ENCODE data around the gene CLEC4E. TPM values are rescaled to one million over a fixed set of nuclear protein-coding genes. Genes with fewer than 3 reads are reported as not detected.

Gene CLEC4E
- total RNA-seq, 2 experiments from 2014 or later: not detected

DNA sequence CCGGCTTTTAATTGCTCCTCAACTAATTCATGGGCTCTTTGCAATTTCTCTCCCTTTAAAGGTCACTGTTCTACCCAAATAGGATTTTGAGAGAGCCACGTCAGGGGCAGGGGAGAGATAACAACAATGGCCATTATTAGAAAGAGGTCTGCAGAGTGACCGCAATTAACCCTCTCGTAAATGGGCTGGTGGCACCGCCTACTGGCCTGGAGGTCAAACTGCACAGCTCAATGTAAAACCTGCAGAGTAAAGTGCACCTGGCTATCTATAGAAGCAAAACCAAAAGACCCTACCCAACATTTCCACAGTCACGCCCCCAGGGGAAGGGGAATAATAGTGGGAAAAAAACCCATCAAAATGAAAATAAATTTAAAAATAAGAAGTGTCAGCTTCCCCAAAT, 21.6 kb upstream of the CLEC4E start:
- H3K27me3 Mint-ChIP-seq: no peaks in the 10 kb centered on the region
- ChIA-PET CTCF (no interaction called here), POLR2A (no interaction called here)
- no peaks in the 10 kb centered on the region for H3K36me3 ChIP-seq (ENCODE audit: insufficient read depth, low read length)
- H3K27me3 ChIP-seq (ENCODE audit: control insufficient read depth in 1 of 2, insufficient read depth in 2 of 2, low read length in 2 of 2): no peaks in the 10 kb centered on the region
- H3K4me1 ChIP-seq (ENCODE audit: insufficient read depth, low read length): no peaks in the 10 kb centered on the region
- peaks cover 7% of the 10 kb centered on the region for H3K9me3 Mint-ChIP-seq
- no peaks in the 10 kb centered on the region for H3K4me1 Mint-ChIP-seq (ENCODE audit: low read depth)
- ATAC-seq (ENCODE audit: poor library complexity): no peak
- H3K4me3 Mint-ChIP-seq: no peak overlapping the region
- H3K9me3 ChIP-seq (ENCODE audit: control insufficient read depth in 1 of 2, insufficient read depth in 1 of 2, low read length in 2 of 2): peaks cover 9 to 12% of the 10 kb centered on the region in 2 experiments
- no peaks in the 10 kb centered on the region for H3K36me3 Mint-ChIP-seq (ENCODE audit: low read depth)
- intact Hi-C loops (cut with DNase I, micrococcal nuclease): no loop called here
- no peak overlapping the region for H3K4me3 ChIP-seq (ENCODE audit: low read length)
- no peak overlapping the region for H3K27ac Mint-ChIP-seq
- no peak for TF ChIP-seq CTCF (IDR thresholded peaks at IDR 0.05)
- DNase-seq: no peak
- H3K27ac ChIP-seq (ENCODE audit: low read depth in 1 of 2, low read length in 2 of 2): no peak overlapping the region

DNA sequence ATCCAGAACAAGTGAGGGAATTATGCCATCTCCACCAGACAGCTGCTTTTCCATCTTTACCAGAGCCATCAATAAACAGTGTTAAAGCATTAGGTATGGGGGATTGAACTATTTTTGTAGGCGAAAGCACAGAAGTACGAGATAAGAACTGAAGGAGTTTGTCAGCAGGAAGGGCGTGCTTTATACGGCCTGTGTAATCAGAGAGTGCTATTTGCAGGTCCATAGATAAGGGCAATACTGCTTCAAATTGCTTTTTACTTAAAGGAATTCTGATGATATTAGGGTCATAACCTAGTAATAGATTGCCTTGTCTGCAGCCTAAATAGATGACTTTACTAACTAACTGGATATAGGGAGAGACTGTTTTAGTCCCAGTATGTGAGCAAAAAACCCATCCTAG, 20.3 kb upstream of the CLEC4E start:
- Histone ChIP-seq H3K4me3 (ENCODE audit: low read length) (no peak overlapping the region), H3K4me1 (ENCODE audit: insufficient read depth, low read length) (no peaks in the 10 kb centered on the region), H3K27me3 (ENCODE audit: control insufficient read depth in 1 of 2, insufficient read depth in 2 of 2, low read length in 2 of 2) (no peaks in the 10 kb centered on the region), H3K9me3 (ENCODE audit: control insufficient read depth in 1 of 2, insufficient read depth in 1 of 2, low read length in 2 of 2) (peaks cover 9 to 12% of the 10 kb centered on the region in 2 experiments), H3K27ac (ENCODE audit: low read depth in 1 of 2, low read length in 2 of 2) (no peak overlapping the region), H3K36me3 (ENCODE audit: insufficient read depth, low read length) (no peaks in the 10 kb centered on the region)
- Mint-ChIP-seq H3K4me3 (no peak overlapping the region), H3K4me1 (ENCODE audit: low read depth) (no peaks in the 10 kb centered on the region), H3K9me3 (peaks cover 7% of the 10 kb centered on the region), H3K36me3 (ENCODE audit: low read depth) (no peaks in the 10 kb centered on the region), H3K27ac (no peak overlapping the region), H3K27me3 (no peaks in the 10 kb centered on the region)
- CTCF ChIA-PET: no interaction called here
- DNase-seq: no peak
- intact Hi-C loops (cut with DNase I, micrococcal nuclease): no loop called here
- POLR2A ChIA-PET: no interaction called here
- ATAC-seq (ENCODE audit: poor library complexity): no peak
- TF ChIP-seq CTCF (IDR thresholded peaks at IDR 0.05): no peak

GRCh38 chr12:8559676-8560075, 19.0 kb upstream of the CLEC4E start:
- Histone ChIP-seq H3K27me3 (ENCODE audit: control insufficient read depth in 1 of 2, insufficient read depth in 2 of 2, low read length in 2 of 2) (no peaks in the 10 kb centered on the region), H3K4me1 (ENCODE audit: insufficient read depth, low read length) (no peaks in the 10 kb centered on the region), H3K9me3 (ENCODE audit: control insufficient read depth in 1 of 2, insufficient read depth in 1 of 2, low read length in 2 of 2) (peaks cover 9 to 10% of the 10 kb centered on the region in 2 experiments), H3K27ac (ENCODE audit: low read depth in 1 of 2, low read length in 2 of 2) (no peak overlapping the region), H3K36me3 (ENCODE audit: insufficient read depth, low read length) (no peaks in the 10 kb centered on the region), H3K4me3 (ENCODE audit: low read length) (no peak overlapping the region)
- no peaks in the 10 kb centered on the region for H3K36me3 Mint-ChIP-seq (ENCODE audit: low read depth)
- H3K4me1 Mint-ChIP-seq (ENCODE audit: low read depth): no peaks in the 10 kb centered on the region
- POLR2A ChIA-PET: no interaction called here
- H3K9me3 Mint-ChIP-seq: peaks cover 7% of the 10 kb centered on the region
- H3K4me3 Mint-ChIP-seq: no peak overlapping the region
- ATAC-seq (ENCODE audit: poor library complexity) (no peak), DNase-seq (no peak)
- no peak for TF ChIP-seq CTCF (IDR thresholded peaks at IDR 0.05)
- CTCF ChIA-PET: no interaction called here
- no peaks in the 10 kb centered on the region for H3K27me3 Mint-ChIP-seq
- intact Hi-C loops (cut with DNase I, micrococcal nuclease): no loop called here
- H3K27ac Mint-ChIP-seq: no peak overlapping the region

Data from CD4-positive, alpha-beta T cell (primary cell).